Stimulated activated CD4-positive, alpha-beta T cell treated with anti-CD3 and anti-CD28 coated beads, Interleukin-1b, Interleukin-23, amount 100 ng/mL, for 4 hours (primary cell): ENCODE data around the gene RNF126.
"Not testable (repeated sequence)": the region's sequence is repeated elsewhere in the genome, so short reads cannot be mapped to it uniquely, and the experiment has no call there.

Experiments
- DNase-seq, 2 donors: peaks; one replicate each; pipeline ENCODE4 v3.0.0-alpha.2; 2020; ENCODE audit warnings: low read depth in 2 of 2

RNF126 gene

GRCh38 chr19:629961-630714 lies 32.9 kb downstream of the RNF126 start:
- DNase-seq: no peak

- DNase-seq: not testable (repeated sequence)
Measured at GRCh38 chr19:629515-629914, 33.5 kb downstream of the RNF126 start.

GRCh38 chr19:628168-628567 lies 34.8 kb downstream of the RNF126 start:
- no peak for DNase-seq

- DNase-seq: not testable (repeated sequence)
Measured at GRCh38 chr19:626566-626965, 36.4 kb downstream of the RNF126 start.

- DNase-seq: no peak
Measured at GRCh38 chr19:625257-625656, 37.8 kb downstream of the RNF126 start.

- no peak for DNase-seq
Measured at GRCh38 chr19:624433-625109, 38.4 kb downstream of the RNF126 start.

GRCh38 chr19:623974-624373 lies 39.0 kb downstream of the RNF126 start:
- DNase-seq: no peak

- DNase-seq: no peak
Measured at GRCh38 chr19:623175-623916, 39.7 kb downstream of the RNF126 start.

- DNase-seq: no peak
Measured at GRCh38 chr19:622666-623065, 40.3 kb downstream of the RNF126 start.

- DNase-seq: no peak
Measured at GRCh38 chr19:621819-622218, 41.2 kb downstream of the RNF126 start.

GRCh38 chr19:621191-621590 lies 41.8 kb downstream of the RNF126 start:
- DNase-seq: not testable (repeated sequence)

- no peak for DNase-seq
Measured at GRCh38 chr19:620166-620862, 42.7 kb downstream of the RNF126 start.

- DNase-seq: no peak
Measured at GRCh38 chr19:619286-620002, 43.6 kb downstream of the RNF126 start.

- no peak for DNase-seq
Measured at GRCh38 chr19:618674-619285, 44.2 kb downstream of the RNF126 start.

- DNase-seq: no peak
Measured at GRCh38 chr19:618247-618619, 44.8 kb downstream of the RNF126 start.

- no peak for DNase-seq
Measured at GRCh38 chr19:617551-618246, 45.3 kb downstream of the RNF126 start.

- DNase-seq: no peak
Measured at GRCh38 chr19:616747-617526, 46.1 kb downstream of the RNF126 start.

- no peak for DNase-seq
Measured at GRCh38 chr19:616062-616700, 46.8 kb downstream of the RNF126 start.

GRCh38 chr19:615619-616018 lies 47.4 kb downstream of the RNF126 start:
- no peak for DNase-seq
